Measurements from ENCODE around the gene CASD1. TPM values are rescaled to one million over a fixed set of nuclear protein-coding genes. Genes with fewer than 3 reads are reported as not detected.

The CASD1 gene
- polyA plus RNA-seq, 4 donors: 44.6 to 55.6 (median 53.3) TPM

DNA sequence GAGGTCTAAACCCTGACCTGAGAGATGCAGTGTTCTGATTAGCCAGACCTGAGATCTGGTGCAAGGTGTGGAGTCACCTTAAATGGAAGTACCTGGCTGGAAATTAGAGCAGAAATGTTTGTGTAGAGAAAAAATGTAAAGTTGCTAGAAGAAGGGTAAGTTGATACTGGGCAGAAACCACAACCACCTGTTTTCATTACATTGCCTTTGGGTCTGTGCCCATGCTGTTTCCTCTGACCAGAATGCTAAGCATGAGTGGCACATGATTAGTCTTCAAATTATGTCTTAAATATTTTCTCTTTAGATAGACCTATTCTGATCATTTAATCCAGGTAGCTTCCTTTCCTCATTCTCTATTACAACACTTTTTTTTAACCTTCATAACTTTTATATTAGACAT is 69.0 kb downstream of the CASD1 start:
- DNase-seq (ENCODE audit: low read depth in 4 of 4, low spot score in 3 of 4): no peak

- no peak for DNase-seq (ENCODE audit: low read depth in 4 of 4, low spot score in 3 of 4)
Measured at GRCh38 chr7:94579470-94579869, 69.9 kb downstream of the CASD1 start.

DNA sequence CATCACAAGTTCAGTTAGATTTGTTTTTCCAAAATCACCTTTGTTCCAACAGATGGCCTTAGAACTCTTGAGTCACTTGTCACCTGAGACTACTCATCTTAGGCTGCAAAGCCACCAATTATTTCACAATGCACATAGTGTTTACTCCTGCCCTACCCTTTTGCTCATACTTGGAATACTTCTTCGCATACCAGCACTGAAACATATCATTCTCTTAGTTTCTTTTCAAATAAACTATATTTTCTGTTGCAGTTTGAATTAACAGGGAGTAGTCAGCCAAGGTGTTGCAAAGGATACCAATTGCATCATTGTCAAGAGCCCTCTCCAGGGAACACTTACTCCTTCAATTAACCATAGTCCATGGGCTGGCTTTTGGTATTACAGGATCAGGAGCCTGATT is 71.0 kb downstream of the CASD1 start:
- no peak for DNase-seq (ENCODE audit: low read depth in 4 of 4, low spot score in 3 of 4)

GRCh38 chr7:94584113-94584512 is 74.5 kb downstream of the CASD1 start:
- no peak for DNase-seq (ENCODE audit: low read depth in 4 of 4, low spot score in 3 of 4)

GRCh38 chr7:94588075-94588474 is 78.5 kb downstream of the CASD1 start:
- no peak for DNase-seq (ENCODE audit: low read depth in 4 of 4, low spot score in 3 of 4)

- no peak for DNase-seq (ENCODE audit: low read depth in 4 of 4, low spot score in 3 of 4)
Measured at GRCh38 chr7:94590526-94591162, 81.0 kb downstream of the CASD1 start.

GRCh38 chr7:94591176-94591575 is 81.6 kb downstream of the CASD1 start:
- no peak for DNase-seq (ENCODE audit: low read depth in 4 of 4, low spot score in 3 of 4)

DNA sequence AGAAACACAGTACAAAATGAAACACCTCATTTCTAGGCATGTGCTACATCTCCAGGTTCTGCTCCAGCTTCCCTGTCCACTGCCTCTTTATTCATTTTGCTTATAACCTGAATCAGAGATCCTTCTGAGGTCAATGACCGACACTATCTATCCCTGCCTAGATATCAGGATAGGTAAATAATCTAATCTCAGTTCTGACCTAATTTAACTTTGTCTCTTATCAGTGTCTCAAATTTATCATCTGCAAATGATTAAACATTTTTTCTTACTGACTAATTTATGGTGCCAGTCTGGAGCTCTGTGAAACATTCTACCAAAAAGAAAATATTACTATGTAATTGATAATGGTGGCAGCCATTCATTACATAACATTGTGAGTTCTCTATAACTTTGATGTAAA is 85.3 kb downstream of the CASD1 start:
- DNase-seq (ENCODE audit: low read depth in 4 of 4, low spot score in 3 of 4): no peak

DNA sequence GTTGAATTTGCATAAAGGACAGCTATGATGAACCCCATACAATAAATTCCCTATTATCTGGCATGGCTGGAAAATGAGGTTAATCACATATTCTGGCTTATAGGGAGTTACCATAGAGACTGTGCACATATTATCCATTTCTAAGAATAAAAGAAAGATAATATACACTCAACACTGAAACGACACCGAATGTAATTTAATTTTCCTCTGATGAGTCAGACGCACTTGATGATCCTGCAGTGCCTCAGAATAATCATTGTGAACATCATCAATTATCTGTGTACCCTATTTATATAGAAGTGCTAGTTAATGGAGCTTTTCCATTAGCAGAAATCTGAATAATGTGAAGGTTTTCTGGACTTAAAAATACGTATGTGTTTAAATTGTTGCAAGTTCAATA is 86.1 kb downstream of the CASD1 start:
- no peak for DNase-seq (ENCODE audit: low read depth in 4 of 4, low spot score in 3 of 4)

DNA sequence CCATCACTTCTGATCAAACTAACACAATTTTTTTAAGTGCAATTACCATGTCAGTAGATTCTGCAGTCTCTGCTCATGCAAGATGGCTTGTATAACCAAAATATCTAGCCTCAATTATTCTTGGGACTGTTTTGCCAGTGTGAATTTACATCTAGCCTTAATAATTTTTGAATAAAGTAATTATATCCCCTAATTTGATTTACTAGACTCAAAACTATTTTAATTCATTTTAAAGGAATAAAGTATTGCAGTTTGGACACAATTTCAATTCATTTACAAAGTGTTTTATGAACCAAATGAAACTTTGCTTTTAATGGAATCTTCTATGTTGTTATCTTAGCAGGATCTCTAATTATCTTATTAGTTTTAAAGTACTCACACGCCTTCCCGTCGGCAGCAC is 90.7 kb downstream of the CASD1 start:
- DNase-seq (ENCODE audit: low read depth in 4 of 4, low spot score in 3 of 4): no peak

GRCh38 chr7:94602181-94602580 is 92.6 kb downstream of the CASD1 start:
- no peak for DNase-seq (ENCODE audit: low read depth in 4 of 4, low spot score in 3 of 4)

GRCh38 chr7:94605031-94605430 is 95.4 kb downstream of the CASD1 start:
- no peak for DNase-seq (ENCODE audit: low read depth in 4 of 4, low spot score in 3 of 4)

Other genes with a start within 250 kb of the CASD1 start
- 1,000 to 10,000 TPM in 3 of 4 donors, 100 to 1,000 TPM in 1; 609 to 6,960 (median 1,286) TPM for gene COL1A2, start 114.9 kb upstream of the CASD1 start, polyA plus RNA-seq (ENCODE audit: insufficient read length in 4 of 4)
- gene SGCE, start 146.3 kb downstream of the CASD1 start, polyA plus RNA-seq (ENCODE audit: insufficient read length in 4 of 4): 100 to 1,000 TPM in 2 of 4 donors, 10 to 100 TPM in 2; 87.3 to 127 (median 107) TPM

All from left renal pelvis (tissue), 4 donors.